PC-9 (cell line): Measurements from ENCODE around the gene SLC2A9.

Experiments
- EZH2 ChIP-seq: fragments of 200-600 bp; sonication (generic); IDR thresholded peaks from 2 replicates; pipeline ENCODE4 v1.8.0; 2017; ENCODE audit warnings: antibody characterized with exemption, low read depth
- TF ChIP-seq, protein P1 (sequence below): fragments of 200-600 bp; sonication (generic); conservative IDR thresholded peaks from 2 replicates; pipeline ENCODE4 v1.6.1; 2017; ENCODE audit warnings: mixed run types, antibody characterized with exemption, mild to moderate bottlenecking, moderate library complexity

DNA sequence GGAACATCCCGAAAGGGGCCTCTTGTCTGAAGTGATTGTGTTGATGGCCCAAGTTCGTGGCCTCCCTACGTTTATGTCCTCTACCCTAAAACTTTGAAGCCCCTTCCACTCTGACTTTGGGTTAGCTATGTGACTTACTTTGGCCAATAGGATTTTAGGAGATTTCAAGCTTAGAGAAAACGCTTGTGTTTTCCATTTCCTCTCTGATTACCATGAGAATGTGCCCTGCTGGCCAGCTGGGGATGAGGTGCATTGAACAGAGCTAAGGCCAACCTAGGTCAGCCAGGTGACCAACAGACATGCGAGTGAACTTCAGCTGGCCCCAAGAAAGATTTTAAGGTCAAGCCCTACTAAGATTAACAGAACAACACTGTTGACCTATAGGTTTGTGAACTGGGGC lies 82.4 kb downstream of the SLC2A9 start:
- TF ChIP-seq, protein P1, sequence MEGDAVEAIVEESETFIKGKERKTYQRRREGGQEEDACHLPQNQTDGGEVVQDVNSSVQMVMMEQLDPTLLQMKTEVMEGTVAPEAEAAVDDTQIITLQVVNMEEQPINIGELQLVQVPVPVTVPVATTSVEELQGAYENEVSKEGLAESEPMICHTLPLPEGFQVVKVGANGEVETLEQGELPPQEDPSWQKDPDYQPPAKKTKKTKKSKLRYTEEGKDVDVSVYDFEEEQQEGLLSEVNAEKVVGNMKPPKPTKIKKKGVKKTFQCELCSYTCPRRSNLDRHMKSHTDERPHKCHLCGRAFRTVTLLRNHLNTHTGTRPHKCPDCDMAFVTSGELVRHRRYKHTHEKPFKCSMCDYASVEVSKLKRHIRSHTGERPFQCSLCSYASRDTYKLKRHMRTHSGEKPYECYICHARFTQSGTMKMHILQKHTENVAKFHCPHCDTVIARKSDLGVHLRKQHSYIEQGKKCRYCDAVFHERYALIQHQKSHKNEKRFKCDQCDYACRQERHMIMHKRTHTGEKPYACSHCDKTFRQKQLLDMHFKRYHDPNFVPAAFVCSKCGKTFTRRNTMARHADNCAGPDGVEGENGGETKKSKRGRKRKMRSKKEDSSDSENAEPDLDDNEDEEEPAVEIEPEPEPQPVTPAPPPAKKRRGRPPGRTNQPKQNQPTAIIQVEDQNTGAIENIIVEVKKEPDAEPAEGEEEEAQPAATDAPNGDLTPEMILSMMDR, result no peak
- no peak for TF ChIP-seq EZH2
